ENCODE data around the gene MFGE8. TPM values are rescaled to one million over a fixed set of nuclear protein-coding genes. Genes with fewer than 3 reads are reported as not detected.

The MFGE8 gene
- total and polyA plus RNA-seq, 12 donors, result 16.1 to 308 (median 135) TPM

DNA sequence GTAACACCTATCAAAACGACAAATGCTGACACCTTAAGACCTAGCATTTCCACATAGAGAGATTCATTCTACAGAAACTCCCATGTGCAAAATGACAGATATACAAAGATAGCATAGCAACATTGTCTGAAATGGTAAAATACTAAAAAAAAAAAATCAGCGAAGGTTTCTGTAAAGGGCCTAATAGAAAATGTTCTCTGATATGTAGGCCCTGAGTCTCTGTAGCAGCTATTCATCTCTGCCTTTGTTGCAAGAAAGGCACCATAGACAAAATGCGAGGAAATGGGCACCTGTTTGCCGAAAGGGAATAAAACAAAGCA lies 631 bp upstream of the MFGE8 start:
- H3K27ac ChIP-seq, result peak overlapping the region in 2 of 5 donors; percentile 57 to 87
- 66 to 75% (median 71%) methylated on average over 4 of the region's 4 CpGs for WGBS, 4 donors
- TF ChIP-seq POLR2A (IDR thresholded peaks at IDR 0.05), result no peak
- TF ChIP-seq, protein P1, sequence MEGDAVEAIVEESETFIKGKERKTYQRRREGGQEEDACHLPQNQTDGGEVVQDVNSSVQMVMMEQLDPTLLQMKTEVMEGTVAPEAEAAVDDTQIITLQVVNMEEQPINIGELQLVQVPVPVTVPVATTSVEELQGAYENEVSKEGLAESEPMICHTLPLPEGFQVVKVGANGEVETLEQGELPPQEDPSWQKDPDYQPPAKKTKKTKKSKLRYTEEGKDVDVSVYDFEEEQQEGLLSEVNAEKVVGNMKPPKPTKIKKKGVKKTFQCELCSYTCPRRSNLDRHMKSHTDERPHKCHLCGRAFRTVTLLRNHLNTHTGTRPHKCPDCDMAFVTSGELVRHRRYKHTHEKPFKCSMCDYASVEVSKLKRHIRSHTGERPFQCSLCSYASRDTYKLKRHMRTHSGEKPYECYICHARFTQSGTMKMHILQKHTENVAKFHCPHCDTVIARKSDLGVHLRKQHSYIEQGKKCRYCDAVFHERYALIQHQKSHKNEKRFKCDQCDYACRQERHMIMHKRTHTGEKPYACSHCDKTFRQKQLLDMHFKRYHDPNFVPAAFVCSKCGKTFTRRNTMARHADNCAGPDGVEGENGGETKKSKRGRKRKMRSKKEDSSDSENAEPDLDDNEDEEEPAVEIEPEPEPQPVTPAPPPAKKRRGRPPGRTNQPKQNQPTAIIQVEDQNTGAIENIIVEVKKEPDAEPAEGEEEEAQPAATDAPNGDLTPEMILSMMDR (IDR thresholded peaks at IDR 0.05), result no peak
- H3K9me3 ChIP-seq (replicated peaks in 1 of 3), result no peaks in the 10 kb centered on the region
- H3K27me3 ChIP-seq, result no peaks in the 10 kb centered on the region
- H3K36me3 ChIP-seq (replicated peaks in 1 of 2), result no peaks in the 10 kb centered on the region
- peaks cover 0 to 7% of the 10 kb centered on the region in 2 donors for H3K4me1 ChIP-seq (replicated peaks in 1 of 2)
- H3K4me3 ChIP-seq, result peak overlapping the region in 1 of 4 donors; percentile 82
- intact Hi-C loops (cut with DNase I), result no loop called here
- DNase-seq, result no peak

DNA sequence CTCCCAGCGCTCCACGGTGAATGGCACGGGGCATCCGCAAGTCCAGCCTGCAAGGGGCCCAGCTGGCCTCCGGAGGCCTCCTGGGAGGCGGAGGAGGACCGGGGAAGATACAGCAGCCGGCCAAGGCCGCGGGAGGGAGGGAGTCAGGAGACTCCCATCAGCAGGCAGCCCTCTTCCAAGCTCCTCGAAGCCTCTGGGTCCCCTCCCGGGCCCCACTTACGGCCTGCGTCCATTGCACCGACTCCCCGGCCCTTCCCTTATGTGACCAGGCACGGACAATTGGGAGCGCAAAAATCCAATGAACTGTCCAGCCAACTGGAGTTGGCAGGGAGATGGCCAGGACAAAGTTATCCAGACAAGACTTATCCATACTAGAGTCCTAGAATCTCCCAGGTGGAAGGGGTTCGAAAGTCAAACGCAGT lies 668 bp downstream of the MFGE8 start:
- H3K4me3 ChIP-seq, result peak overlapping the region in 3 of 4 donors; percentile 50 to 82 (median 57)
- intact Hi-C loops (cut with DNase I), result no loop called here
- 0 to 10% (median 9%) methylated on average over 8 to 20 of the region's 20 CpGs for WGBS, 4 donors
- H3K9me3 ChIP-seq (replicated peaks in 1 of 3), result no peaks in the 10 kb centered on the region
- peak overlapping the region in 4 of 5 donors; percentile 34 to 87 (median 64) for H3K27ac ChIP-seq
- H3K27me3 ChIP-seq, result no peaks in the 10 kb centered on the region
- no peak for TF ChIP-seq POLR2A (IDR thresholded peaks at IDR 0.05)
- TF ChIP-seq, protein P1 (IDR thresholded peaks at IDR 0.05), result no peak
- no peak for DNase-seq
- H3K36me3 ChIP-seq (replicated peaks in 1 of 2), result no peaks in the 10 kb centered on the region
- peaks cover 0 to 7% of the 10 kb centered on the region in 2 donors for H3K4me1 ChIP-seq (replicated peaks in 1 of 2)

DNA sequence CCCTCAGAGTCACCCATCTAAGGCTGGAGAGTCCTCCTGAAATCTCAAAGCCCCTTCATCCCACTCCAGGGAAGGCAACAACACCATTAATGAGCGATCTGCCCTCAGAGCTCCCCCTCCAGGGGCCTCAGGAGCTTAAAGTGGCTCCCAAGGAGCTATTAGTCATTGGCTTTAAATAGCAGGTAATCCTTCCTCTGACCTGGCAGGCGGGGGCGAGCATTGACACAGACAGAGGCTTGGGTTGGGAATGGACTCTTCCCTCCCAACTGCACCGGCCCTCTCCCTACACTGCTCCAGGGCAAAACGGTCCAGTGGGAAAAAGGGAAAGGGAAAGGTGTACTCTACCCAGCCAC lies 1.4 kb downstream of the MFGE8 start:
- no peaks in the 10 kb centered on the region for H3K36me3 ChIP-seq (replicated peaks in 1 of 2)
- H3K27me3 ChIP-seq, result no peaks in the 10 kb centered on the region
- intact Hi-C loops (cut with DNase I), result no loop called here
- peaks cover 0 to 7% of the 10 kb centered on the region in 2 donors for H3K4me1 ChIP-seq (replicated peaks in 1 of 2)
- TF ChIP-seq, protein P1 (IDR thresholded peaks at IDR 0.05), result no peak
- TF ChIP-seq POLR2A (IDR thresholded peaks at IDR 0.05), result no peak
- 66 to 81% (median 74%) methylated on average over 5 of the region's 5 CpGs for WGBS, 4 donors
- H3K27ac ChIP-seq, result peak overlapping the region in 3 of 5 donors; percentile 23 to 87 (median 71)
- DNase-seq, result no peak
- H3K4me3 ChIP-seq, result peak overlapping the region in 1 of 4 donors; percentile 82
- H3K9me3 ChIP-seq (replicated peaks in 1 of 3), result no peaks in the 10 kb centered on the region

DNA sequence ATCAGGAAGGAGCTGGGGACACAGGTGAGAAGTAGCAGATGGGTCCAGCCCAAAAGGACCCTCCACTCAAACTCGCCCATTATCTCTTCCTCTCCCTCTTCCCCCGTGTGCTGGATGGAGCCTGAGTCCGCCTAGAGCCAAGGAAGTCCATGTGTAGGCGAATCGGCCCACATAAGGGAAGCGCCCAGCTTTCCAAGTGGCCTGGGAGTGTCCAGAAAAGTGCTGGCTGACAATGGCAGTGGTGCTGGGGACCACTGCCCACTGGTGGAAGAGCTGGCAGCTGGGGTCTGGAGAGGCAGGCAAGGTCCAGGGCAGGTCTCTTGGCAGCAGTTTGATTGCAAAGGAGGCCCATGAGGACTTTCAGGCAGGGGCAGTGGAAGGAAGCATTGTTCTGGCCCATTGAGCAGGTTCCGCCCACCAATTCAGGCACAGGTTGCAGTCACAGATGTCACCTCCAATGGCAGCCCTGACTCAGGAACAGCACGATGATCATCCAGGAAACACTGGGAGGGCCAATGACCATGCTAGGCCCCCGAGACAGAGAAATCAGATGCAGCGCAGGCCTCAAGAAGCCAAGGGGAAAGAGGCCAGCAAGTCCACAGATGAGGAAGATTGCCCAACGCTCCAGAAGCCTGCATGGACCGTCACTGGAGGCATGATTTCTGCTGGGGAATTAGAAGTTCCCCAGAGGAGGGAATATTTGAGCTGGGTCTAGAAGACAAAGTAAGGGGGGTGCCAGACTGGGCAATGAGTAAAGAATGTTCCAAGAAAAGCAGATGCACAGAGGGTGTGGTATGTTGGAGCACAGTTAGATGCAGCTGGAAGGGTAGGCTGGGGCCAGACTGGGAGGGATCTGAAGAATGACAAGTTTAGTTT lies 3.0 kb downstream of the MFGE8 start:
- Histone ChIP-seq H3K4me1 (replicated peaks in 1 of 2) (peaks cover 0 to 7% of the 10 kb centered on the region in 2 donors), H3K27me3 (no peaks in the 10 kb centered on the region), H3K27ac (peak overlapping the region in 1 of 5 donors; percentile 74), H3K9me3 (replicated peaks in 1 of 3) (no peaks in the 10 kb centered on the region), H3K4me3 (no peak overlapping the region), H3K36me3 (replicated peaks in 1 of 2) (no peaks in the 10 kb centered on the region)
- no peak for TF ChIP-seq POLR2A (IDR thresholded peaks at IDR 0.05)
- TF ChIP-seq, protein P1 (IDR thresholded peaks at IDR 0.05), result no peak
- intact Hi-C loops (cut with DNase I), result loop anchor here (5.0 to 10.0 kb wide), 3 partner anchors 92 to 275 kb away; no protein-coding TSS in a partner anchor
- 81 to 89% (median 87%) methylated on average over 9 to 12 of the region's 12 CpGs for WGBS, 4 donors
- DNase-seq, result no peak

Measured in adrenal gland (tissue), 12 donors.